ENCODE measurements around the gene WDR86. TPM values are rescaled to one million over a fixed set of nuclear protein-coding genes. Genes with fewer than 3 reads are reported as not detected.
A peak's percentile ranks its signal among the peaks of the same experiment; 100 is the strongest.

Gene WDR86
- total RNA-seq, 1 experiment from 2014 or later = not detected

- DNase-seq (ENCODE audit: low read depth) = no peak
Measured at GRCh38 chr7:151439855-151440798, 30.3 kb upstream of the WDR86 start, which contains the start of gene CRYGN. CRYGN (minus strand) TSS chr7:151440141; CDS start chr7:151439917, 224 bp downstream.

- no peak for DNase-seq (ENCODE audit: low read depth)
Measured at GRCh38 chr7:151438864-151439601, 29.2 kb upstream of the WDR86 start.

- DNase-seq (ENCODE audit: low read depth) = no peak
Measured at GRCh38 chr7:151437866-151438516, 28.2 kb upstream of the WDR86 start.

GRCh38 chr7:151437159-151437553 is 27.3 kb upstream of the WDR86 start:
- DNase-seq (ENCODE audit: low read depth) = no peak

- DNase-seq (ENCODE audit: low read depth) = no peak
Measured at GRCh38 chr7:151436446-151437158, 26.8 kb upstream of the WDR86 start.

GRCh38 chr7:151435971-151436370 is 26.1 kb upstream of the WDR86 start:
- DNase-seq (ENCODE audit: low read depth) = no peak

GRCh38 chr7:151435103-151435916 is 25.5 kb upstream of the WDR86 start:
- DNase-seq (ENCODE audit: low read depth) = no peak

GRCh38 chr7:151434549-151434948 is 24.7 kb upstream of the WDR86 start:
- DNase-seq (ENCODE audit: low read depth) = no peak

GRCh38 chr7:151433721-151434400 is 24.0 kb upstream of the WDR86 start:
- DNase-seq (ENCODE audit: low read depth) = no peak

GRCh38 chr7:151432658-151433521 is 23.1 kb upstream of the WDR86 start:
- DNase-seq (ENCODE audit: low read depth) = no peak

GRCh38 chr7:151431768-151432311 is 22.0 kb upstream of the WDR86 start:
- DNase-seq (ENCODE audit: low read depth) = no peak

- no peak for DNase-seq (ENCODE audit: low read depth)
Measured at GRCh38 chr7:151431281-151431767, 21.5 kb upstream of the WDR86 start.

GRCh38 chr7:151430391-151431205 is 20.8 kb upstream of the WDR86 start:
- DNase-seq (ENCODE audit: low read depth) = no peak

- no peak for DNase-seq (ENCODE audit: low read depth)
Measured at GRCh38 chr7:151429560-151430331, 19.9 kb upstream of the WDR86 start.

GRCh38 chr7:151429237-151429559 is 19.4 kb upstream of the WDR86 start:
- DNase-seq (ENCODE audit: low read depth) = no peak

- DNase-seq (ENCODE audit: low read depth) = peak; percentile 90
Measured at GRCh38 chr7:151428378-151429236, 18.8 kb upstream of the WDR86 start.
